K562 (cell line): ENCODE measurements around the gene NES. TPM values are rescaled to one million over a fixed set of nuclear protein-coding genes. Genes with fewer than 3 reads are reported as not detected.

Experiments
- ARID4B ChIP-seq: sonication (generic); formaldehyde crosslinking; IDR thresholded peaks from 2 replicates; pipeline ENCODE4 v1.8.0; 2022; ENCODE audit warnings: mild to moderate bottlenecking, missing genetic modification reagents
- BMI1 ChIP-seq: fragments of 150-350 bp; IDR thresholded peaks from 2 replicates; pipeline ENCODE4 v1.6.1; 2014; ENCODE audit warnings: low read length
- CBX8 ChIP-seq: fragments of 200-600 bp; sonication (generic); IDR thresholded peaks from 2 replicates; pipeline ENCODE4 v1.6.1; 2012; ENCODE audit warnings: borderline replicate concordance, mixed run types, low read depth, mild to moderate bottlenecking, moderate library complexity, mixed read lengths, low read length, control low read depth, inconsistent platforms; ENCODE audit not compliant: poor library complexity, severe bottlenecking; ENCODE audit errors: extremely low read depth
- EHMT2 ChIP-seq: fragments of 450-650 bp; IDR thresholded peaks from 2 replicates; pipeline ENCODE4 v1.6.1; 2018; ENCODE audit warnings: antibody characterized with exemption
- ESRRA ChIP-seq: fragments of 450-650 bp; IDR thresholded peaks from 2 replicates; pipeline ENCODE4 v1.6.1; 2014; ENCODE audit warnings: low read depth, mild to moderate bottlenecking, moderate library complexity, borderline replicate concordance
- FOXJ3 ChIP-seq: sonication (generic); formaldehyde crosslinking; IDR thresholded peaks from 2 replicates; pipeline ENCODE4 v1.4.0; 2020; ENCODE audit warnings: mild to moderate bottlenecking, missing genetic modification reagents
- FOXP1 ChIP-seq: sonication (generic); formaldehyde crosslinking; IDR thresholded peaks from 2 replicates; pipeline ENCODE4 v1.8.0; 2022; ENCODE audit warnings: mild to moderate bottlenecking, missing genetic modification reagents
- HDAC8 ChIP-seq: fragments of 450-650 bp; IDR thresholded peaks from 2 replicates; pipeline ENCODE4 v1.6.1; 2016; ENCODE audit warnings: mild to moderate bottlenecking, missing genetic modification characterization, moderate library complexity, missing compliant biosample characterization
- MTA1 ChIP-seq: fragments of 450-650 bp; IDR thresholded peaks from 2 replicates; pipeline ENCODE4 v1.6.1; 2017; ENCODE audit warnings: borderline replicate concordance
- NCOA1 ChIP-seq: fragments of 450-650 bp; IDR thresholded peaks from 2 replicates; pipeline ENCODE4 v1.6.1; 2016; ENCODE audit warnings: low read depth
- PHTF2 ChIP-seq: fragments of 250-450 bp; sonication (Bioruptor Pico); IDR thresholded peaks from 2 replicates; pipeline ENCODE4 v1.5.0; 2021; ENCODE audit warnings: mild to moderate bottlenecking
- POLR2AphosphoS2 ChIP-seq: IDR thresholded peaks from 2 replicates; pipeline ENCODE4 v1.6.1; 2012; ENCODE audit warnings: low read length, improper control_type of control experiment
- POLR3A ChIP-seq: IDR thresholded peaks from 2 replicates; pipeline ENCODE4 v1.6.1; 2011; ENCODE audit warnings: borderline replicate concordance, mild to moderate bottlenecking, moderate library complexity; ENCODE audit not compliant: insufficient read length, insufficient read depth; ENCODE audit errors: extremely low read depth
- SOX6 ChIP-seq: fragments of 450-650 bp; IDR thresholded peaks from 2 replicates; pipeline ENCODE4 v1.6.1; 2014; ENCODE audit warnings: mild to moderate bottlenecking
- STAT5B ChIP-seq: fragments of 250-450 bp; sonication (Bioruptor Pico); IDR thresholded peaks from 2 replicates; pipeline ENCODE4 v1.8.0; 2021; ENCODE audit warnings: mild to moderate bottlenecking, inconsistent platforms
- U2AF2 ChIP-seq: fragments of 200-400 bp; formaldehyde crosslinking; optimal IDR thresholded peaks from 2 replicates; pipeline ENCODE3; 2017; ENCODE audit warnings: low read depth, mild to moderate bottlenecking, low read length
- ZNF3 ChIP-seq: fragments of 250-450 bp; sonication (Bioruptor Pico); IDR thresholded peaks from 2 replicates; pipeline ENCODE4 v1.5.0; 2021; ENCODE audit warnings: mild to moderate bottlenecking, moderate library complexity
- ZNF354B ChIP-seq: fragments of 250-450 bp; sonication (Bioruptor Pico); IDR thresholded peaks from 2 replicates; pipeline ENCODE4 v1.4.0; 2020
- polyA plus RNA-seq, 8 experiments: library from polyadenylated mRNA; depleted of rRNA in 4 of 8; stranded (reverse) in 5 of 8; unstranded in 3 of 8; fragments of >200 nt; fragmentation: Nextera tagmentation in 2 of 8; fragmentation: Illumina TruSeq in 1 of 8; extraction: Ambion mirVana in 2 of 8; extraction: Trizol in 1 of 8; gene quantifications; 2 replicates each; pipeline versions ENCODE4 v1.2.1 to v1.2.3, GENCODE V29; 2011 to 2014; ENCODE audit warnings: inconsistent platforms in 1 of 8, missing spikeins in 1 of 8
- total RNA-seq, 7 experiments: library from RNA; depleted of rRNA in 6 of 7; stranded (reverse); fragments of >200 nt in 6 of 7; fragmentation: Illumina TruSeq in 2 of 7; extraction: Trizol in 2 of 7; gene quantifications; 2 replicates each; pipeline versions ENCODE4 v1.2.1 to v1.2.3, GENCODE V29; 2011 to 2021; ENCODE audit warnings: low replicate concordance in 1 of 7
- TF ChIP-seq, protein P1 (sequence below), 2 experiments: fragments of 450-650 bp; IDR thresholded peaks; 2 replicates each; pipeline ENCODE4 v1.6.1; 2018; ENCODE audit warnings: mild to moderate bottlenecking in 2 of 2, low read depth in 1 of 2; ENCODE audit not compliant: partially characterized antibody in 2 of 2

The NES gene
- total and polyA plus RNA-seq, 9 of the 15 experiments (the other 6 are each of a cell fraction or from before 2014, with no cell fraction given) = 0.10 to 8.6 (median 4.2) TPM

- TF ChIP-seq, protein P1, sequence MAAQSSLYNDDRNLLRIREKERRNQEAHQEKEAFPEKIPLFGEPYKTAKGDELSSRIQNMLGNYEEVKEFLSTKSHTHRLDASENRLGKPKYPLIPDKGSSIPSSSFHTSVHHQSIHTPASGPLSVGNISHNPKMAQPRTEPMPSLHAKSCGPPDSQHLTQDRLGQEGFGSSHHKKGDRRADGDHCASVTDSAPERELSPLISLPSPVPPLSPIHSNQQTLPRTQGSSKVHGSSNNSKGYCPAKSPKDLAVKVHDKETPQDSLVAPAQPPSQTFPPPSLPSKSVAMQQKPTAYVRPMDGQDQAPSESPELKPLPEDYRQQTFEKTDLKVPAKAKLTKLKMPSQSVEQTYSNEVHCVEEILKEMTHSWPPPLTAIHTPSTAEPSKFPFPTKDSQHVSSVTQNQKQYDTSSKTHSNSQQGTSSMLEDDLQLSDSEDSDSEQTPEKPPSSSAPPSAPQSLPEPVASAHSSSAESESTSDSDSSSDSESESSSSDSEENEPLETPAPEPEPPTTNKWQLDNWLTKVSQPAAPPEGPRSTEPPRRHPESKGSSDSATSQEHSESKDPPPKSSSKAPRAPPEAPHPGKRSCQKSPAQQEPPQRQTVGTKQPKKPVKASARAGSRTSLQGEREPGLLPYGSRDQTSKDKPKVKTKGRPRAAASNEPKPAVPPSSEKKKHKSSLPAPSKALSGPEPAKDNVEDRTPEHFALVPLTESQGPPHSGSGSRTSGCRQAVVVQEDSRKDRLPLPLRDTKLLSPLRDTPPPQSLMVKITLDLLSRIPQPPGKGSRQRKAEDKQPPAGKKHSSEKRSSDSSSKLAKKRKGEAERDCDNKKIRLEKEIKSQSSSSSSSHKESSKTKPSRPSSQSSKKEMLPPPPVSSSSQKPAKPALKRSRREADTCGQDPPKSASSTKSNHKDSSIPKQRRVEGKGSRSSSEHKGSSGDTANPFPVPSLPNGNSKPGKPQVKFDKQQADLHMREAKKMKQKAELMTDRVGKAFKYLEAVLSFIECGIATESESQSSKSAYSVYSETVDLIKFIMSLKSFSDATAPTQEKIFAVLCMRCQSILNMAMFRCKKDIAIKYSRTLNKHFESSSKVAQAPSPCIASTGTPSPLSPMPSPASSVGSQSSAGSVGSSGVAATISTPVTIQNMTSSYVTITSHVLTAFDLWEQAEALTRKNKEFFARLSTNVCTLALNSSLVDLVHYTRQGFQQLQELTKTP (IDR thresholded peaks at IDR 0.05; ENCODE audit: low read depth in 1 of 2, partially characterized antibody in 2 of 2) = no peak
- TF ChIP-seq ZNF354B (no peak), CBX8 (no peak), EHMT2 (no peak), MTA1 (peak; percentile 94), FOXJ3 (CRISPR knock-in tag) (no peak), BMI1 (no peak), PHTF2 (CRISPR knock-in tag) (no peak), U2AF2 (no peak), SOX6 (peak; percentile 30; the same call in 1 of the 2 replicates), ESRRA (peak; percentile 24; the same call in 1 of the 2 replicates), ARID4B (CRISPR knock-in tag) (no peak; the same call in none of the 2 replicates), ZNF3 (CRISPR knock-in tag) (no peak), HDAC8 (tag) (no peak), STAT5B (CRISPR knock-in tag) (no peak), NCOA1 (no peak), POLR3A (no peak), FOXP1 (CRISPR knock-in tag) (0 out of 2 replicates have a peak, but pooled peaks have one; percentile 41), POLR2AphosphoS2 (no peak)
Observed at GRCh38 chr1:156623946-156624813, 53.0 kb downstream of the NES start (continued).
